Neural cell (in vitro differentiated cells): ENCODE results near the gene ZNF521. TPM values are rescaled to one million over a fixed set of nuclear protein-coding genes. Genes with fewer than 3 reads are reported as not detected.

Source experiments
- H2AFZ ChIP-seq: fragments of 200-600, 300-800 bp; sonication (generic), shearing (Covaris generic); 2 replicates; pipeline ENCODE4 v1.6.0; 2014; ENCODE audit warnings: low read depth, mild to moderate bottlenecking, antibody characterized with exemption, low read length, moderate library complexity
- H3F3A ChIP-seq: fragments of 200-600 bp; shearing (Covaris generic); 2 replicates; pipeline ENCODE4 v1.6.1; 2016; ENCODE audit warnings: mild to moderate bottlenecking, moderate library complexity, mixed read lengths, antibody characterized with exemption, low read length; ENCODE audit not compliant: insufficient read depth, poor library complexity, severe bottlenecking
- H3K27ac ChIP-seq: fragments of 200-600, 300-800 bp; sonication (generic), shearing (Covaris generic); 2 replicates; pipeline ENCODE4 v1.5.1; 2014; ENCODE audit warnings: mild to moderate bottlenecking, low read length, moderate library complexity
- H3K27me3 ChIP-seq: fragments of 300-800, 200-600 bp; sonication (generic), shearing (Covaris generic); 2 replicates; pipeline ENCODE4 v1.6.0; 2014; ENCODE audit warnings: mild to moderate bottlenecking, low read depth, low read length, moderate library complexity; ENCODE audit not compliant: insufficient read depth
- H3K36me3 ChIP-seq: fragments of 300-800, 200-600 bp; sonication (generic), shearing (Covaris generic); 2 replicates; pipeline ENCODE4 v1.5.1; 2014; ENCODE audit warnings: mild to moderate bottlenecking, antibody characterized with exemption, low read length, moderate library complexity; ENCODE audit not compliant: insufficient read depth
- H3K4me2 ChIP-seq: fragments of 300-800, 200-600 bp; sonication (generic), shearing (Covaris generic); 2 replicates; pipeline ENCODE4 v1.6.0; 2014; ENCODE audit warnings: mild to moderate bottlenecking, low read length
- H3K4me3 ChIP-seq: fragments of 300-800, 200-600 bp; sonication (generic), shearing (Covaris generic); 2 replicates; pipeline ENCODE4 v1.5.1; 2014; ENCODE audit warnings: mild to moderate bottlenecking, low read length, moderate library complexity
- H3K79me2 ChIP-seq: fragments of 200-600 bp; shearing (Covaris generic); replicated peaks from 2 replicates; pipeline ENCODE4 v1.6.0; 2014; ENCODE audit warnings: mild to moderate bottlenecking, low read length, moderate library complexity; ENCODE audit not compliant: insufficient read depth
- H3K9ac ChIP-seq: fragments of 300-800, 200-600 bp; sonication (generic), shearing (Covaris generic); 2 replicates; pipeline ENCODE4 v1.6.1; 2016; ENCODE audit warnings: mild to moderate bottlenecking, low read length, mixed read lengths
- H3K9me2 ChIP-seq: fragments of 200-600 bp; shearing (Covaris generic); 2 replicates; pipeline ENCODE4 v1.6.1; 2016; ENCODE audit warnings: mild to moderate bottlenecking, low read length, mixed read lengths; ENCODE audit not compliant: insufficient read depth
- H3K9me3 ChIP-seq: fragments of 200-600, 300-800 bp; sonication (generic), shearing (Covaris generic); 2 replicates; pipeline ENCODE4 v1.6.1; 2016; ENCODE audit warnings: mild to moderate bottlenecking, mixed run types, low read length, moderate library complexity, mixed read lengths
- H4K20me1 ChIP-seq: fragments of 200-600 bp; shearing (Covaris generic); 2 replicates; pipeline ENCODE4 v1.6.1; 2016; ENCODE audit warnings: mild to moderate bottlenecking, mixed run types; ENCODE audit not compliant: insufficient read depth
- EP300 ChIP-seq: fragments of 450-650 bp; conservative IDR thresholded peaks from 2 replicates; pipeline ENCODE4 v1.6.1; 2014; ENCODE audit warnings: antibody characterized with exemption, mild to moderate bottlenecking, moderate library complexity; ENCODE audit not compliant: poor library complexity, severe bottlenecking
- EZH2 ChIP-seq: fragments of 200-600, 300-800 bp; shearing (Covaris generic), sonication (generic); IDR thresholded peaks from 2 replicates; pipeline ENCODE4 v1.6.1; 2014; ENCODE audit warnings: antibody characterized with exemption, low read length, borderline replicate concordance, mild to moderate bottlenecking; ENCODE audit not compliant: insufficient read depth, poor library complexity, severe bottlenecking
- MXI1 ChIP-seq: fragments of 450-650 bp; conservative IDR thresholded peaks from 2 replicates; pipeline ENCODE4 v1.6.1; 2014; ENCODE audit warnings: antibody characterized with exemption, mild to moderate bottlenecking; ENCODE audit not compliant: poor library complexity, severe bottlenecking
- POLR2AphosphoS5 ChIP-seq: IDR thresholded peaks from 2 replicates; pipeline ENCODE4 v1.6.1; 2012
- RAD21 ChIP-seq: fragments of 450-650 bp; conservative IDR thresholded peaks from 2 replicates; pipeline ENCODE4 v1.6.1; 2014; ENCODE audit warnings: antibody characterized with exemption, mild to moderate bottlenecking, moderate library complexity
- SMC3 ChIP-seq: fragments of 450-650 bp; conservative IDR thresholded peaks from 2 replicates; pipeline ENCODE4 v1.6.1; 2014; ENCODE audit warnings: antibody characterized with exemption, mild to moderate bottlenecking, moderate library complexity; ENCODE audit not compliant: poor library complexity
- TAF1 ChIP-seq: IDR thresholded peaks from 2 replicates; pipeline ENCODE4 v1.6.1; 2012; ENCODE audit warnings: low read depth
- polyA plus RNA-seq: library from polyadenylated mRNA; depleted of rRNA; stranded (reverse); fragments of >200 nt; gene quantifications from 2 replicates; pipeline ENCODE4 v1.2.3, GENCODE V29; 2014
- TF ChIP-seq, protein P1 (sequence below): IDR thresholded peaks from 2 replicates; pipeline ENCODE4 v1.6.1; 2012; ENCODE audit warnings: borderline replicate concordance
- TF ChIP-seq, protein P2 (sequence below): fragments of 450-650 bp; IDR thresholded peaks from 2 replicates; pipeline ENCODE4 v1.5.1; 2014; ENCODE audit warnings: antibody characterized with exemption, mild to moderate bottlenecking, moderate library complexity; ENCODE audit not compliant: poor library complexity, severe bottlenecking

ZNF521 gene
- polyA plus RNA-seq, 1 donor from 2014 or later = 101 TPM

DNA sequence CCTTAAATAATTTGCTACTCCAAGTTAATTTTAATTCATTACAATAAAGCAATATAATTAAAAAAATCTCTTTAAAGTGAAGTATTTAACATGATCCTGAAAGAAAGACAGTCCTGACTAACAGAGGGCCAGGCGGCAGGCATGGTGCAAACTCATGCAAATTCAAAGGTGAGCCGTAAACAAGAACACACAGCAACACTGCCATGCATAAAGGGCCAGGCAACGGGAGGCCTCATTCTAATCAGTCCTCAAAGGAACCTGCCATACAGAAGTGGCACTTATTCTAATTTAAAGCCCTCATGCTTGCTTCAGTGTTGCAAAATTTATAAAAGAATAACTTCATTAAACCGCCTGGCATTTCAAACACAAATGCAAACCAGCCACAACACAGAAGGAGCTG is 277.0 kb downstream of the ZNF521 start:
- H3K9me2 ChIP-seq = no peaks in the 10 kb centered on the region
- H3F3A ChIP-seq = no peaks in the 10 kb centered on the region
- no peaks in the 10 kb centered on the region for H3K9me3 ChIP-seq
- no peak overlapping the region for H3K4me3 ChIP-seq
- H4K20me1 ChIP-seq = no peaks in the 10 kb centered on the region
- no peaks in the 10 kb centered on the region for H3K36me3 ChIP-seq
- H3K79me2 ChIP-seq = no peaks in the 10 kb centered on the region
- H3K27me3 ChIP-seq = no peaks in the 10 kb centered on the region
- H3K4me2 ChIP-seq = no peak overlapping the region
- no peak for TF ChIP-seq POLR2AphosphoS5
- H2AFZ ChIP-seq = no peak overlapping the region
- no peak overlapping the region for H3K27ac ChIP-seq
- H3K9ac ChIP-seq = no peak overlapping the region

DNA sequence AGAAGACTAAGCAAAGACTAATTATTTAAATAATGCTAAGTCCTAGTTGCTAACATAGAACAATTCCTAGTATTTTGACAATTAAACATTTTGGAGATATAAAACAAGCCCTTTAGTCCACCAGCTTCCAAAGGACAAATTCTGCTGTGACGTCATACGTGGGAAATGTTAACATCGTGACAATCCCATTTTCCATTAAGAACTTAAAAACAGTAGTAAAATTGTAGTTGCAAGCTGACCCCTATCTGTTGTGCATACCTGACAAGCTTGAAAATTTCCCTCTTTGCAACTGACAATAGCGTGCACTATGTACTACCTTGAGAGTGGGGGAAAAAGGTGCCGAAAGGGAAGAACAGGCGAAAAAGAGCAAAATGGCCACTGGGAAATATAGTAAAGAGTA is 279.8 kb downstream of the ZNF521 start:
- H3K9me2 ChIP-seq = no peaks in the 10 kb centered on the region
- no peak overlapping the region for H2AFZ ChIP-seq
- H3K4me2 ChIP-seq = no peak overlapping the region
- H3K4me3 ChIP-seq = no peak overlapping the region
- no peaks in the 10 kb centered on the region for H3K79me2 ChIP-seq
- H3F3A ChIP-seq = peaks cover 3% of the 10 kb centered on the region
- H3K27me3 ChIP-seq = no peaks in the 10 kb centered on the region
- no peaks in the 10 kb centered on the region for H3K9me3 ChIP-seq
- H3K27ac ChIP-seq = no peak overlapping the region
- no peaks in the 10 kb centered on the region for H3K36me3 ChIP-seq
- TF ChIP-seq, protein P1, sequence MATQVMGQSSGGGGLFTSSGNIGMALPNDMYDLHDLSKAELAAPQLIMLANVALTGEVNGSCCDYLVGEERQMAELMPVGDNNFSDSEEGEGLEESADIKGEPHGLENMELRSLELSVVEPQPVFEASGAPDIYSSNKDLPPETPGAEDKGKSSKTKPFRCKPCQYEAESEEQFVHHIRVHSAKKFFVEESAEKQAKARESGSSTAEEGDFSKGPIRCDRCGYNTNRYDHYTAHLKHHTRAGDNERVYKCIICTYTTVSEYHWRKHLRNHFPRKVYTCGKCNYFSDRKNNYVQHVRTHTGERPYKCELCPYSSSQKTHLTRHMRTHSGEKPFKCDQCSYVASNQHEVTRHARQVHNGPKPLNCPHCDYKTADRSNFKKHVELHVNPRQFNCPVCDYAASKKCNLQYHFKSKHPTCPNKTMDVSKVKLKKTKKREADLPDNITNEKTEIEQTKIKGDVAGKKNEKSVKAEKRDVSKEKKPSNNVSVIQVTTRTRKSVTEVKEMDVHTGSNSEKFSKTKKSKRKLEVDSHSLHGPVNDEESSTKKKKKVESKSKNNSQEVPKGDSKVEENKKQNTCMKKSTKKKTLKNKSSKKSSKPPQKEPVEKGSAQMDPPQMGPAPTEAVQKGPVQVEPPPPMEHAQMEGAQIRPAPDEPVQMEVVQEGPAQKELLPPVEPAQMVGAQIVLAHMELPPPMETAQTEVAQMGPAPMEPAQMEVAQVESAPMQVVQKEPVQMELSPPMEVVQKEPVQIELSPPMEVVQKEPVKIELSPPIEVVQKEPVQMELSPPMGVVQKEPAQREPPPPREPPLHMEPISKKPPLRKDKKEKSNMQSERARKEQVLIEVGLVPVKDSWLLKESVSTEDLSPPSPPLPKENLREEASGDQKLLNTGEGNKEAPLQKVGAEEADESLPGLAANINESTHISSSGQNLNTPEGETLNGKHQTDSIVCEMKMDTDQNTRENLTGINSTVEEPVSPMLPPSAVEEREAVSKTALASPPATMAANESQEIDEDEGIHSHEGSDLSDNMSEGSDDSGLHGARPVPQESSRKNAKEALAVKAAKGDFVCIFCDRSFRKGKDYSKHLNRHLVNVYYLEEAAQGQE = no peak
- no peak for TF ChIP-seq EZH2
- TF ChIP-seq SMC3 = no peak
- TF ChIP-seq TAF1 = no peak
- TF ChIP-seq MXI1 = no peak
- no peak for TF ChIP-seq RAD21
- TF ChIP-seq POLR2AphosphoS5 = no peak
- TF ChIP-seq, protein P2, sequence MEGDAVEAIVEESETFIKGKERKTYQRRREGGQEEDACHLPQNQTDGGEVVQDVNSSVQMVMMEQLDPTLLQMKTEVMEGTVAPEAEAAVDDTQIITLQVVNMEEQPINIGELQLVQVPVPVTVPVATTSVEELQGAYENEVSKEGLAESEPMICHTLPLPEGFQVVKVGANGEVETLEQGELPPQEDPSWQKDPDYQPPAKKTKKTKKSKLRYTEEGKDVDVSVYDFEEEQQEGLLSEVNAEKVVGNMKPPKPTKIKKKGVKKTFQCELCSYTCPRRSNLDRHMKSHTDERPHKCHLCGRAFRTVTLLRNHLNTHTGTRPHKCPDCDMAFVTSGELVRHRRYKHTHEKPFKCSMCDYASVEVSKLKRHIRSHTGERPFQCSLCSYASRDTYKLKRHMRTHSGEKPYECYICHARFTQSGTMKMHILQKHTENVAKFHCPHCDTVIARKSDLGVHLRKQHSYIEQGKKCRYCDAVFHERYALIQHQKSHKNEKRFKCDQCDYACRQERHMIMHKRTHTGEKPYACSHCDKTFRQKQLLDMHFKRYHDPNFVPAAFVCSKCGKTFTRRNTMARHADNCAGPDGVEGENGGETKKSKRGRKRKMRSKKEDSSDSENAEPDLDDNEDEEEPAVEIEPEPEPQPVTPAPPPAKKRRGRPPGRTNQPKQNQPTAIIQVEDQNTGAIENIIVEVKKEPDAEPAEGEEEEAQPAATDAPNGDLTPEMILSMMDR = no peak
- TF ChIP-seq EP300 = no peak
- no peaks in the 10 kb centered on the region for H4K20me1 ChIP-seq
- no peak overlapping the region for H3K9ac ChIP-seq
